Right renal pelvis (tissue), 4 donors: Measurements from ENCODE around the gene ENTPD3. TPM values are rescaled to one million over a fixed set of nuclear protein-coding genes. Genes with fewer than 3 reads are reported as not detected.

ENCODE experiments used
- DNase-seq, 4 donors: peaks; one replicate each; pipeline ENCODE4 v3.0.0-alpha.2; 2013; ENCODE audit warnings: low read depth in 4 of 4, low spot score in 3 of 4, missing footprints in 1 of 4
- polyA plus RNA-seq, 4 donors: library from polyadenylated mRNA; unstranded; fragments of 120-200 nt; gene quantifications; one replicate each; pipeline ENCODE4 v1.2.1, GENCODE V29; 2013; ENCODE audit not compliant: insufficient read length in 4 of 4

Gene ENTPD3
- polyA plus RNA-seq, 4 donors: 1.7 to 2.6 (median 2.5) TPM

DNA sequence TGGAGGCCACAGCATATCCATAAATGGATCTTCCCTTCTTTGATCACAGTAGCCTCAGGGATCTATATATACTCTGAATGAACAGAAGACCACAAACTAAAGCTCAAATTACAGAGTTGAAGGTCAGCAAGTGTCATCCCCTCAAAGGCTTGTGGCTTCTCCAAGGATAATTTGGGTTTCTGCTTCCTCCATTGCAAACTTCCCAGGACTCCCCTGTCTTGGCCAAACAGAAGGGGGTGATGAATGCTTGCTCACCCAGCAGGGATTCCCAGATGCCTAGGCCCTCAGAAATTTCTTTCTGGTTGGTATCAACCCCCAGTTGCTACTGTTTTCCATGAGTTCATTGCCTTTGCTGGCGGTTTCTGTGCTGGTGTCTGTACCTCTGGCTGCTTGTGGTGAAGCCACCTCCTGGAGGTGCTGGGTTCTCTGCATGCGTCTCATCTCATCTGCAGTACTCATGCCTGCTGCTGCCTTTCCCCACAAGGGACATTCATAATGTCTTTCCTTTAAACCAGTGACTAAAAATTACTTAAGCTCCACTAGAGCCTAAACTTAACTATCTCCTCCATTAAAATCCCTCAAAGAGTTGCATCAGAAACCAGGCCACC, 17.7 kb downstream of the ENTPD3 start:
- DNase-seq: no peak

DNA sequence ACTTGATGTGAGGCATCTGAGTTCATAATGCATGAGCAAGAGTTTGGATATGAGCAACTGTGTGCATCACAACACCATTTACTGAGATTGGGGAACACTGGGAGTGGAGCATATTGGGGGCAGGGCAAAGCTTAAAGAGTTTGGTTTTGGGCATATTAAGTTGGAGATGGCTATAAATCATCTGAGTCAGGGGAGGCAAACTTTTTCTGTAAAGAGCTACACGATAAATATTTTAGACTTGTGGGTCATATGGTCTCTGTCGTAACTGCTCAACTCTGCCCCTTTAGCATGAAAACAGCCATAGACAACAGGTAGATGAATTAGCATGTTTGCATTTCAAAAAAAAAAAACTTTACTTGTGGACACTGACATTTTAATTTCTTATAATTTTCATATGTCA, 20.0 kb downstream of the ENTPD3 start:
- DNase-seq: no peak

DNA sequence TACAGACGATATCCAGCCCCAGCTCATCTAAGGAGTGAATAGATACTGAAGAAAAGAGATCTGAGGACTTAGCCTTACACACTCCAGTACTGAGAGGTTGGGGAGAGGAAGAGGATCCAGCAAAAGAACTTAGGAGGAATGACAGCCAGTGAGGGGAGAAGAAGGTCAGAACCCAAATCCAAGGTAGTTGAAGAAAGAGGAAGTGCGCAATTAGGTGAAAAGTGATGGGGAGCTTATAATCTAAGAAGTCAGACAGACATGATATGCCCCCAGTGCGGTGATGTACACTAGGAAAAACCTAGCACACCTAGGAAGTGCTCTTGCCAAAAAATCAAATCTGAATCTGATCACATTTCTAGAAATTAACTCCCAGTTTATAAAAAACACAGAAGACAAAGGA, 20.6 kb downstream of the ENTPD3 start:
- no peak for DNase-seq

DNA sequence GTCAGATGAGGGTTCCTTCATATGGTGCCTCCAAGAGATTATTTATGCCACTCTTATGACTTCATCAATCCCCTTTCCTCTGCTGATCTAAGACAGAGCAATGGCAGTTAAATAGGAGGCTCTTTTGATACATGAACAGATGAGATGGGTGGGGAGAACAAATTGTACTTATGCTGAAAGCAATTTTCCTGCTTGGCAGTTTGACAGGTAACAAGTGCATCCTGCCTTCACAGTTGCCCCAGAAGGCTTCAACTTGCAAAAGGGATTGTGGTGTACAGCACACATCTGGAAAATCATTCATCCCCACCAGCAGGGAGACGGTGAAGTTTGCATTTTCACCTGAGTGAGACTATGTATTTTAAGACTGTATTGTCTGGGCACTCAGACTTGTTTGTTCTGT, 27.3 kb downstream of the ENTPD3 start:
- no peak for DNase-seq

DNA sequence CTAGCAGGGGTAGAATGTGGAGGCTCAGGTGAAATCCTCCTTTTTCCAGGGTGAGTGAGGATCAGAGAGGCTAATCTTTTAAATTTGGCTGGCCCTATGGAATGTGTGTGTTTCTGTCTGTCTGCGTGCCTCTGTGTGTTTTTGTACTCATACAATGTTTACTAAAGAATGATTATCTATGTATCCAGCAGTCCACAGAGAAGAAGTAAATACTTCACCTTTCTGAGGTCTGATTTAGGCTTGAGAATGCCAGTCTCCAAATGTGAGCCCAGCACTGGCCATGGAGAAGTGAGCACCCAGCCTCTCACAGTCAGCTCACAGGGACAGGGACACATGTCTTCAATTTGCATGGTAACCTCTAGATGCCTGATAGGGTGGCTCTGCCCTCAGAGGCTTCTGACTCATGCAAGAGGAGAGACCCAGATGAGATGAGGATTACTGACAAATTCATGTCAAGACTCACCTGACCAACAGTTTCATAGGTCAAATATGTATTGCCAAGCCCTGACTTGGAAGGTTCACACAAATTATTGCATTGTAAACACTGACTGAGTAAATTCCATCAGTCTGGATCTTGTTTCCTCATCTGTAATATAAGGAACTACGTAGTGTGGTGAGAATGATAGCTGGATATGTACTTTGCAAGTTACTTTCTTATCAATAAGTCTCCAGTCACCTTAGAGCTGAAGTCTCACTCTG, 31.0 kb downstream of the ENTPD3 start:
- no peak for DNase-seq

DNA sequence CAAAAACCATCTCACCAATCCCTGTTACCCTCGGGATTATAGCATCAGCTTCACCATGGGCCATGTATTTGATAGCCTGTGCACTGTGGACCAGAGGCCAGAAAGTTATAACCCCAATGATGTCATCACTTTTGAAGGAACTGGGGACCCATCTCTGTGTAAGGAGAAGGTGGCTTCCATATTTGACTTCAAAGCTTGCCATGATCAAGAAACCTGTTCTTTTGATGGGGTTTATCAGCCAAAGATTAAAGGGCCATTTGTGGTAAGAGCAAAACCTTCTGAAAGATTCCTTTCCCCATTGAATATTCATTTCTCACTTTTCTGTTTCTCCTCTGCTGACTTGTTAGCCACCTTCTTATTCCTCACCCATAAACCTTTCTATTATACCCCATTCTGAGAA, 35.9 kb downstream of the ENTPD3 start:
- DNase-seq: no peak

DNA sequence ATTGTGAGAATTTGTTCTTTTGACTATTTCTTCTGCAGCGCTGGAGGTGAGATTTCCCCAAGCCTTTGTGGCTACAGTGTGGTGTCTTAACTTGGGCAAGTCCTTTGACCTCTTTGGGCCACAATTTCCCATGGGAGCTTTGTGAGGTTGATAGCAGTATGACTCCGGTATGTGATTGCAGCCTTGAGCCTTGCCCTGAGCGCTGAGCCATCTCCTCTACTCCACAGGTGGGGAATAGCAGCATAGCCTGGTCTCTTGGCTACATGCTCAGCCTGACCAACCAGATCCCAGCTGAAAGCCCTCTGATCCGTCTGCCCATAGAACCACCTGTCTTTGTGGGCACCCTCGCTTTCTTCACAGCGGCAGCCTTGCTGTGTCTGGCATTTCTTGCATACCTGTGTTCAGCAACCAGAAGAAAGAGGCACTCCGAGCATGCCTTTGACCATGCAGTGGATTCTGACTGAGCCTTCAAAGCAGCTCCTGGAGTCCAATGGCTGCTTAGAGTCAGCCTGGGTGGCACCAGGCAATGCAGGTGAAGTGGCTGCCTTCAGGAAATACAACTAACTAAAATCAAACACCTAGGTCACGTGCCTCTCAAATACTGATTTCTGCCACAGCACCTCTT, 40.2 kb downstream of the ENTPD3 start:
- no peak for DNase-seq

DNA sequence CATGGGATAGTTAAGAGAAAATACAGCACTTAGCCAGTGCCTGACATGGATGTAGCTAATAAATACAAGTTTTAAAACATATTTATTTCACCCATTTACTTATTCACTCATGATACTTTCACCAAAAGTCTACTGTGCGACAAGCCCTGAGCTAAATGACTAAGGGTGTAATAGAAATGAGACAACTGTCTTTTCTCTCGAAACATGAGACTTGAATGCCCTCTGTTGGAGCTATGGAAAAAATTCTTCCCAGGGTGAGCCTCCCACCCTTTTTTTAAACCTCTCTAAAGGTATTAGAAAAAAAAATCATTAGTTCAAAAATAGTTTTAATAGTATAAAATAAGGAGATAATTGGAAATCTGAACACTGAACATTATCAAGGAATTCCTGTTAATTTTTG, 45.8 kb downstream of the ENTPD3 start:
- no peak for DNase-seq

DNA sequence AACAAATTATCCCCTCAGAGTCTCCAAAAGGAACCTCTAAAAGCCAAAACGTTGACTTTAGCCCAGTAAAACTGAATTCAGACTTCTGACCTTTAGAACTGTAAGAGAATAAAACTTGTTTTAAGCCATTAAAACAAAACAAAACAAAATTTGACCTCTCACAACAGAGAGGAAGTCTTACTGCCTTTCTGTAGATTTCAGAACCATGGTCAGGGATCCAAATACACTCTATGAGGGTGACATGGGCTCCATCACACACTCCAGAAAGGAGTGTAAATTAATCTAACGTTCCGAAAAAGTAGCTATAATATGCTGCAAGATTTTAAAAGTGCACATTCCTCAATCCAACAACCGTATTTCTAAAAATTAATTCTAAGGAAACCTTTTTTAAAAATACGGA, 50.9 kb downstream of the ENTPD3 start:
- no peak for DNase-seq

DNA sequence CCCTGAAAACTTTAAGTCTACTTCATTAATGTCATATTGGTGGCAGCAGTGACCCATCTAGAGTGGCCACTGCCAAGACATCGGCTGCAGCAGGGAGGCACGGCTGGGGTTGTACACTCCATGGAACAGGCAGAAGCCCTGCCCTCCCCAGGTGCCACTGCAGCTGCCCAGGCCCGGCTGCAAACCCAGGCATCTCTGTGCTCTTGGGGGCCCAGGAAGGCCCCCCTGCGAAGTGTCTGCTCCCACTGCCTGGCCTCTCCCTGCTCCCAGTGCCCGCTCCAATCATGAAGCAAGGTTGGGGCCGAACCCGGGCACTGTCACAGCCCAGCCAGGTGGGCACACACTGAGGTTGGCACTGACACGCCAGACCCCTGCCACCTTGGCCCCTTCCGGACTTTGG, 58.1 kb downstream of the ENTPD3 start:
- no peak for DNase-seq

DNA sequence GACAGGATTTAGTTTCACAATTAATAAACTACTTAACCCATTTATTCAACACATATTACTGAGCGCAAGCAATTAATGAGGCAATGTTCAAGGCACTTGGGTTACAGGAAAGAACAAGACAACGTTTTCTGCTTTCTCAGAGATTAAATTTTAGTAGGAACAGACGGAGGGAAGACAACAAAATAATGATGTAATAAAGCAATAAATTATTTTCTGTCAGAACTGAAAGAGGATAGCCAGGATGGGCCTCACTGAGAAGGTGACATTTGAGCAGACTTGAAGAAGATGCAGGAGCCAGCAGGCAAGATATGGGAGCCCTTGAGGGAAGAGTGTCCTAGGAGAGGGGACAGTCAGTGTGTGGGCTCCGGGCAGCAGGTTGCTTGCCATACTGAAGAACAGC, 58.9 kb downstream of the ENTPD3 start:
- no peak for DNase-seq

DNA sequence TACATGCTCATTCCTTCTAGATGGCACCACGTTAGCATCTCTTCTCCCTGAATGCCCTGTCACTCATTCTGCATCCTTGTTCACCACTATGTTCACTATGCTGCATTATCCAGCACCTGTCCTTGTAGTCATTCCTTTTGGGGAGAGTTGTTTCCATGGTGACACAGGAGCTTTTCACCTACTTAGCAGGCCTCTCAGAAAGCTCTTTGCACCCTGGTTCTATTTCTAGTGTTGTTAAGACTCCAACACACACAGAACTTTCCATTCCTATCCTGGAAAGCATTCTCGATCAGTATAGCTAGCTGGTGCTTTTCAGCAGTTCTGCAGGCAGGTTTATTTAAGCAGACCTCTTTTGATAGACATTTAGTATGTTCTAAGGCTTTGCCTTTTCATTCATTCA, 63.5 kb downstream of the ENTPD3 start:
- no peak for DNase-seq

DNA sequence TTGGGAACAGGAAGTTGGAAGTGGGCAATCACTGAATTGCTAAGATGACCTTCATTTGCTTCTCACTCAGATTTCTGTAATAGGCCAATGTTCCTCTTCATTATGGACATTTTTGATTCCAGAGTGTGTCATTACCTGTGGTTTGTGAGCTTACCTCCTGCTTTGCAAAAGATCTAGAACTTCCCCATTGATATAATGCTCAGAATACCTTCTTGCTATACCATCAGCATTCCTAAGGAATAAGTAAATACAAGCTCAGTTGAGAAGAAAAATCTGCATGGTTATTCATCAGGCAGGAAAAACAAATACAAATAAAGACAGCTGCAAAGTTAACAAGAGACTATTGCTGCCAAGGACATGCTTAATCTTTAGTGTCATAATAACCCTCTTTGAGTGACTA, 64.6 kb downstream of the ENTPD3 start:
- no peak for DNase-seq

DNA sequence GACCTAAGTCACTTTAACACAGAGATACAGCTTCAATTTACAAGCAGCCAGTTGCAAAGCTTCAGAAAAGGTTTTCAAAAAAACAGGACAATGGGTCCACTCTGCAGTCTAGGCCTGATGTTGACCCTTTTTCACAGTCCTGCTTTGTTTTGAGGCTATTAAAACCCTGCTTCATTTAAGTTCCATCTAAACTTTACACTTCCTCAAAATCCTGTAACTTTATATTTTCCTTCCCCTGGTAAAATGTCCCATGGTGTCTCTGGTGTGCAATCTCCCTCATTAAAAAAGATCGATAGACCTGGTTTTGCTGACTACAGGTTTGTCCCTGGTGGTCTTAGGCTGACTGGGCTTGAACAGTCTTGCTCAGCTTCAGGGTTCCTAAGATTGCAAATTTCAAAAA, 65.1 kb downstream of the ENTPD3 start:
- no peak for DNase-seq

DNA sequence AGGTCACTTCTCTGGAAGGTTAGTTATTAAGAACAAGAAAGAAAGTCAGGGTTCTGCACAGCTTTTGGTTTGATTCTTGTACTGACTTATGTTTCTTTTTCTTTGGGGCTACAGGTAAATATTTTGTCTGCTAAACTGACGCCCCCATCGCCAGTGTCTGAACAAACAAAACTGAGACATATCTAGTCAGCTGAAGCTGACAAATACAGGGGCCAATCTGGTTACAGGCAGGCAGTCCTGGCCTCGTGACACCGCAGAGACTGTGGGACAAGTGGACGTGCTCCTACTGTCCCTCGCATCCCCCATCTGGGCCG, 65.5 kb downstream of the ENTPD3 start:
- DNase-seq: no peak

DNA sequence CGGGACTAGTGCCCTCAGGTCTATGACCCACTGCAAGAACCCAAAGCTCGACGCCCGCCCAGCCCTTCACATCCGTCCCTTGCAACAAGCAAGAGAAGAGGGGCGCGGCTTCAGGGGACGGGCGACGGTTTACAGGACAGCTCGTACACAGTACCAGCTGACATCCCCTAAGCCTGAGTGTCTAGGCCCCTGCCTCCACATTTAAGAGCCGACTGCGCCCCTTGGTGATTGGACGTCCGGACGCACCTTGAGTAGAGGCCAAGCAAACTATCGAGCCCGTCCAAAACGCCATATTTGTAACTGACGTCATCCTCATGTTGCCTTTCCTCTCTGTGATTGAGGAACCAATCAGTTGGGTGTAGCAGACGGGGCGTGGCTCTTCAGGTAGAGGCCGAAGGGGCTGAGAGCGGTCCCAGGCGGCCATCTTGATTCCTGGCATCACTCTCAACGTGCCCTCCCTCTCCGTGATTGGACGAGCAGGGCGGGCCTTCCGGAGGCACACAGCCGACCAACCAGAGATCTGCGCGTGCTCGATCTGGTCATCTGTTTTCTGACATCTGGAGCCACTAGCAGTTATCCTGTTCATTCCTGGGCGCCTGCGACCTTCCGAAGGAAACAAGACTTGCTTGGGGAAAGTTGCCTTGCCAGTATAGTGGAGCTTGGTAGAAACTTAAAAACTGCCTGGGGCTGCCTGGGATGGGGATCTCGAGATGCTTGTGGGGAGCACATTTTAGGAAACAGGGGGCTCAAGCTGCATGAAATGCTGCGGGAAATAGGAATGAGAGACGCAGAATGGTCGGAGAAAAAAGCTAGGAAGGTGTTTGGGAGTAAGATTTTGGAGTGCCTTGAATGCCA, 66.1 kb downstream of the ENTPD3 start:
- peak; percentile 89 to 97 (median 96) for DNase-seq

DNA sequence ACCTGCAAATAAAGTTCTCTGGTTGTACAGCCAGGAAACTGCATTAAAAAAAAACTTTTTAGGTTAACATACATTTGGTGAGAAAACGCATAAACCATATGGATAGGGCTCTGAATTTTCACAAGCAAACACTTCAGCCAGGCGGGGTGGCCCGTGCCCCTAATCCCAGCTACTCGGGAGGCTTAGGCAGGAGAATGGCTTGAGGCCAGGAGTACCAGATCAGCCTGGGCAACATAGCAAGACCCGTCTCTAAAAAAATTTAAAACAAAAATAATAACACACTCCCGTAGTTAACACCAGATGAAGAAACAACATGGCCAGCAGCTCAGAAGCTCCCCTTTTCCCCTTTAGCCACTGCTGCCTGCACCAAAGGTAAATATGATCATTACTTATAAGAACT, 66.9 kb downstream of the ENTPD3 start:
- no peak for DNase-seq

DNA sequence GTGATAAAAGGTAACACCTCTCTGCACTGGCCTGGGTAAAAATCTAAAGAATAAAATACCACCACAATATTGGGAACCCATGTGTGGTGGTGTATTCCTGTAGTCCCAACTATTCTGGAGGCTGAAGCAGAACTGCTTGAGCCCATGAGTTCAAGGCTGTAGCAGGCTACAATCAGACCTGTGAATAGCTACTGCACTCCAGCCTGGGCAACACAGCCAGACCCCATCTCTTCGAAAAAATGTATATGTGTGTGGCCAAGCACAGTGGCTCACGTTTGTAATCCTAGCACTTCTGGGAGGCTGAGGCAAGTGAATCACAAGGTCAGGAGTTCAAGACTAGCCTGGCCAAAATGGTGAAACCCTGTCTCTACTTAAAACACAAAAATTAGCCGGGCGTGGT, 68.3 kb downstream of the ENTPD3 start:
- no peak for DNase-seq

DNA sequence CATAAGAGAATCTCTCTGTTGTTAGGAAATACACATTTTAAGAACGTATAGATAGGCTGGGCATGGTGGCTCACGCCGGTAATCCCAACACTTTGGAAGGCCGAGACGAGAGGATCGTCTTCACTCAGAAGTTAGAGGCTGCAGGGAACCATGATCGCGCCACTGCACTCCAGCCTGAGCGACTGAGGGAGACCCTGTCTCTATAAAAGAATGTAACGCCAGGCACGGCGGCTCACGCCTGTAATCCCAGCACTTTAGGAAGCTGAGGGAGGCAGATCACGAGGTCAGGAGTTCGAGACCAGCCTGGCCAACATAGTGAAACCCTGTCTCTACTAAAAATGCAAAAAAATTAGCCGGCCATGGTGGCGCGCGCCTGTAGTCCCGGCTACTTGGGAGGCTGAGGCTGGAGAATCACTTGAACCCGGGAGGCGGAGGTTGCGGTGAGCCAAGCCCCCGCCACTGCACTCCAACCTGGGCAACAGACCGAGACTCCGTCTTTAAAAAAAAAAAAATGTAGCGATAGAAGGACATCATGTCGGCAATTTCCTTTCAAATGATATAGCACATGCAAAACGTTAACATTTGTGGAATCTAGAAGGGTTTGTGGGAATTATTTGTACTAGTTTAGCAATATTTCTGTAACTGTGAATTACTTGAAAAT, 69.4 kb downstream of the ENTPD3 start:
- DNase-seq: no peak

DNA sequence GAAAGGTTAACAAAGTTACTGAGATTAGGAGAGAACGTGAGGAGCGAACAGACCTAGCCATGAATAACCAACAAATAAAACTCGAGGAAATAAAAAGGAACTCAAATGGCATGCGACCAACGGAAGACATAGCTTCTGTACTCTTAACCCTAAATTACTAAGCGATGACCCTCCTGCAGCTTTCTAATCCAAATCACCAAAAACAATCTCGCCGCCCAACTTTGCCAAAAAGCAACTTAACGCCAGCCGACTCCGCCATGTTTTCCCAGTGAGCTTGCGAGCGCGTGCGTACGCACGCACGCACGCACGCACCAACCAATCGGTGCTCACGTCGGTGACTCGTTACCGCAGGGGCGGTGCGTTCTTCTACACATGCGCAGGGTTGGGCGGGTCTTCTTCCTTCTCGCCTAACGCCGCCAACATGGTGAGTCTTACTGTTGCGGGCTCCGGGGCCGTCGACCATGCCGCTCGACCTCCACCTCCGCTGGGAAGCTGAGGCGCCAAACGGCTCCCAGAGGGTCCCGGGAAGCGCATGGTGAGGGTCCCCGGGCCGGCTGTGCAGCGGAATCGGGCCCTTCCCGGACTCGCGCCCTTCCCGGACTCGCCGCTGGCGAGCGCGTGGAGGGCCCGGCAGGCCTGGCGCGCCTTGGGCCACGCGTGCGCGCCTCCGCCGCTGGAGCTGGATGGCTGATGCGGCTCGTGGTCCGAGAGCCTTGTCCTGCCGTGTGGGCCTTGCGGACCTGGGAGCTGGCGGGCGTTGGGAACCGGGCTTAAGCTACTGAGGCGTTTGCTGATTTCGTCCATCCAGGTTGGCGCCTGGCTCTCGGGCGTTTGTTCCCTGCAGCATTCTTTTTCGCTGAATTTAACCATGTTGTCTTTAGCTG, 70.2 kb downstream of the ENTPD3 start, which contains the start of gene RPL14:
Gene RPL14, plus strand, starts transcription at position 400 of the 884 bp plus-strand sequence. Its CDS starts 133 bp downstream, at position 533.
- DNase-seq: peak; percentile 89 to 92 (median 91)
